Cardiac muscle cell (in vitro differentiated cells and primary cell): ENCODE results near the gene GCH1. TPM values are rescaled to one million over a fixed set of nuclear protein-coding genes. Genes with fewer than 3 reads are reported as not detected.
A peak's percentile ranks its signal among the peaks of the same experiment; 100 is the strongest.

ENCODE experiments used
- DNase-seq, 2 donors: peaks; one replicate each; pipeline versions ENCODE4 v3.0.0 to v3.0.0-alpha.2; 2010 to 2017; ENCODE audit warnings: low read depth in 1 of 2, low spot score in 1 of 2
- H3K27ac ChIP-seq: fragments of 200-600 bp; sonication (generic); 2 replicates; pipeline ENCODE4 v1.5.1; 2016
- H3K27me3 ChIP-seq: fragments of 200-600 bp; sonication (generic); 2 replicates; pipeline ENCODE4 v1.6.0; 2016; ENCODE audit warnings: control low read depth
- H3K36me3 ChIP-seq: fragments of 200-600 bp; sonication (generic); 2 replicates; pipeline ENCODE4 v1.5.1; 2016; ENCODE audit warnings: control low read depth
- H3K4me1 ChIP-seq: fragments of 200-600 bp; sonication (generic); 2 replicates; pipeline ENCODE4 v1.8.1; 2017; ENCODE audit warnings: low read depth, mild to moderate bottlenecking, mixed run types
- H3K4me3 ChIP-seq: fragments of 200-600 bp; sonication (generic); 2 replicates; pipeline ENCODE4 v1.5.1; 2016; ENCODE audit warnings: mild to moderate bottlenecking
- H3K9me3 ChIP-seq: fragments of 200-600 bp; sonication (generic); 2 replicates; pipeline ENCODE4 v1.5.1; 2017; ENCODE audit warnings: low read depth, mild to moderate bottlenecking, control low read depth
- CTCF ChIP-seq: IDR thresholded peaks from 2 replicates; pipeline ENCODE4 v1.5.1; 2012; ENCODE audit warnings: low read depth, mild to moderate bottlenecking, low read length
- polyA plus RNA-seq: library from polyadenylated mRNA; unstranded; fragments of >200 nt; fragmentation: Nextera tagmentation; extraction: Ambion mirVana; gene quantifications from 2 replicates; pipeline ENCODE4 v1.2.1, GENCODE V29; 2016
- total RNA-seq: library from RNA; depleted of rRNA; stranded (reverse); fragments of >200 nt; gene quantifications from 2 replicates; pipeline ENCODE4 v1.2.3, GENCODE V29; 2016

Gene GCH1
- total and polyA plus RNA-seq, 2 experiments from 2014 or later: 3.0 to 3.5 TPM

GRCh38 chr14:54809767-54810166, 92.9 kb downstream of the GCH1 start:
- TF ChIP-seq CTCF: no peak
- Histone ChIP-seq H3K36me3 (no peaks in the 10 kb centered on the region), H3K4me1 (no peaks in the 10 kb centered on the region), H3K27ac (no peak overlapping the region), H3K4me3 (no peak overlapping the region), H3K9me3 (no peaks in the 10 kb centered on the region), H3K27me3 (no peaks in the 10 kb centered on the region)
- DNase-seq: no peak

DNA sequence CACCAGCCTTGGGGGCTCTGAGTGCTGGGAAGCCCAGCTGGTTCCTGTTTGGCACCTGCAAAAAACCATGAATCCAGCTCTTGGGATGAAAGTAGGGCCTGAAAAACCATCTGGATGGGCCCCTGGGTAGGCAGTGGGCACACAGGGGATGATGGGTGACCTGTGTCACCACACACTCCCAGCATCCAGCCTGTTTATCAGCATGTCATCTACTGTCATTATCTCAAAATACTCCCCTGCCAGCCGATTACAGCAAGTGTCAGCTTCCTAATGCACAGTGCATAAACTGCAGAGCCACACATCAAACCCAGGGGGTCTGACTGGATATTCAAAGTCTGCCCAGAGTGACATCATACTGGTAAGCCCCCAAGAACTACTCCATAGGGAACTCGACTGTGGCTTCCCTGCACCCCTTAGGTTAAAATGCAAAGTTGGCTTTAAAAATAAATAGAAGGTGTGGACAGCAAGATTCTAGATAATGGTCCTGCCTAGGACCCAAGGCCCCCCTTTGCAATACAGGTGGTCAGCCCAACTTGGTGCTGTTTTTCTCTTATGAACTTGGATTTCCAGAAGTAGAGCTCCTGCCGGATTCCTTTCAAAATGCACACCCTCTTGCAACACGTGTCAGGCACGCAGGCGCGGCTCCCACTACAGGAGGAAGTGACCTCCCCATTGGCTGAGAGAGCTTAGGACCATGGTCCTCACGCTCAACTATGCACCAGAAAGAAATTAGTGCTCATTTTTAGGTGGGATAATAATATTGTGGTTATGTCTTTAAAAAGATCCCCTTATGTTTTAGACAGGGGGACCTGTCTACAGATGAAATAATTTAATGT, 94.1 kb downstream of the GCH1 start:
- Histone ChIP-seq H3K27ac (no peak overlapping the region), H3K36me3 (no peaks in the 10 kb centered on the region), H3K4me3 (no peak overlapping the region), H3K27me3 (no peaks in the 10 kb centered on the region), H3K4me1 (no peaks in the 10 kb centered on the region), H3K9me3 (no peaks in the 10 kb centered on the region)
- no peak for TF ChIP-seq CTCF
- no peak for DNase-seq

DNA sequence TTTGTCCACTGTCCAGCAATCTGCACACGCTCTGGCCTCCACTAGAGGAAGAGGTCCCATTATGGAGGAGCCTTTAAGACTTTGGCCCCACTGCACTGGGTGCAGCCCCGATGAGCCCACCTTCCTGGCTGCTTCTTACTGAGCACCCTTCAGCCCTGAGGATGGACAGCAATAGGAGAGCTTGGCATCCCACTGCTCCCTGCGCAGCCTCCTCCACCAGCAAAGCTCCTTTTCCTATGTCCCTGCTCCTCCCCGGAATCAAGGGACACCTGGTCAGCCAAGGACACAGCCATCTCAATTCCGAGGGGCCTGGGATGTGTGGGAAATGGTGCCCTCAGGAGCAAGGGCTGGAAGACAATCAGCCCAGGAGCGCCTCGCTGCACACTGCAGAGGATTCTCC, 94.7 kb downstream of the GCH1 start:
- no peak for TF ChIP-seq CTCF

DNA sequence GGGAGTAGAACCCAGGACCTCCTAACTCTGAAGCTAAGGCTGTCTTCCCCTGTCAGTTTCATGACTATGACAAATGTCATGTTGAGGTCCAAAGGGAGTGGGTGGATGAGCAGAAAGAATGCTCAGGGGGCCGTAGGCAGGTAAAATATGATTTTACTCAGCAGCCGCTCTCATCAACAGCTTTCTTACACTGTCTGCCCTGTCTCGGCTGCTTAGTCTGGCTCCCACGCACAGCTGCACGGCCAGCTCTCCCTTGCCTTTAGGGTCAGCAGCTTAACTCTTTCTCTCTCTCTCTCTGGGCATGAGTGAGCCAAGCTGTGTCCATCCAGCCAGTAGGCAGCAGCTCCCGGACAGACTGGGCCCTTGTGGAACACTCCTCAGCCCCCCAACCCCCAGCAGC, 95.2 kb downstream of the GCH1 start:
- no peak for TF ChIP-seq CTCF
- H3K4me1 ChIP-seq: no peaks in the 10 kb centered on the region
- H3K9me3 ChIP-seq: no peaks in the 10 kb centered on the region
- no peak overlapping the region for H3K27ac ChIP-seq
- no peaks in the 10 kb centered on the region for H3K36me3 ChIP-seq
- peak in 1 of 2 donors; percentile 29 for DNase-seq
- H3K27me3 ChIP-seq: no peaks in the 10 kb centered on the region
- no peak overlapping the region for H3K4me3 ChIP-seq

More for the DNA sequence above, 94.7 kb downstream of the GCH1 start:
- Histone ChIP-seq H3K9me3 (no peaks in the 10 kb centered on the region), H3K27ac (no peak overlapping the region), H3K4me3 (no peak overlapping the region), H3K4me1 (no peaks in the 10 kb centered on the region), H3K27me3 (no peaks in the 10 kb centered on the region), H3K36me3 (no peaks in the 10 kb centered on the region)
- DNase-seq: no peak

- no peaks in the 10 kb centered on the region for H3K27me3 ChIP-seq
- DNase-seq: no peak
- H3K36me3 ChIP-seq: no peaks in the 10 kb centered on the region
- no peak overlapping the region for H3K27ac ChIP-seq
- H3K4me3 ChIP-seq: no peak overlapping the region
- no peaks in the 10 kb centered on the region for H3K4me1 ChIP-seq
- H3K9me3 ChIP-seq: no peaks in the 10 kb centered on the region
- TF ChIP-seq CTCF: no peak
Observed at GRCh38 chr14:54806616-54807015, 96.0 kb downstream of the GCH1 start.
